Lung microvascular endothelial cell (primary cell): Measurements from ENCODE around the gene KCNK7. TPM values are rescaled to one million over a fixed set of nuclear protein-coding genes. Genes with fewer than 3 reads are reported as not detected.
"Not testable (repeated sequence)": the region's sequence is repeated elsewhere in the genome, so short reads cannot be mapped to it uniquely, and the experiment has no call there.

Source experiments
- DNase-seq, 2 donors: peaks; one replicate each; pipeline versions ENCODE4 v3.0.0 to v3.0.0-alpha.2; 2010; ENCODE audit warnings: low read depth in 2 of 2
- total RNA-seq: library from RNA; depleted of rRNA; stranded (reverse); fragments of >200 nt; gene quantifications from 2 replicates; pipeline ENCODE4 v1.2.1, GENCODE V29; 2014

KCNK7 gene
- total RNA-seq, 1 donor from 2014 or later: 0.20 TPM

DNA sequence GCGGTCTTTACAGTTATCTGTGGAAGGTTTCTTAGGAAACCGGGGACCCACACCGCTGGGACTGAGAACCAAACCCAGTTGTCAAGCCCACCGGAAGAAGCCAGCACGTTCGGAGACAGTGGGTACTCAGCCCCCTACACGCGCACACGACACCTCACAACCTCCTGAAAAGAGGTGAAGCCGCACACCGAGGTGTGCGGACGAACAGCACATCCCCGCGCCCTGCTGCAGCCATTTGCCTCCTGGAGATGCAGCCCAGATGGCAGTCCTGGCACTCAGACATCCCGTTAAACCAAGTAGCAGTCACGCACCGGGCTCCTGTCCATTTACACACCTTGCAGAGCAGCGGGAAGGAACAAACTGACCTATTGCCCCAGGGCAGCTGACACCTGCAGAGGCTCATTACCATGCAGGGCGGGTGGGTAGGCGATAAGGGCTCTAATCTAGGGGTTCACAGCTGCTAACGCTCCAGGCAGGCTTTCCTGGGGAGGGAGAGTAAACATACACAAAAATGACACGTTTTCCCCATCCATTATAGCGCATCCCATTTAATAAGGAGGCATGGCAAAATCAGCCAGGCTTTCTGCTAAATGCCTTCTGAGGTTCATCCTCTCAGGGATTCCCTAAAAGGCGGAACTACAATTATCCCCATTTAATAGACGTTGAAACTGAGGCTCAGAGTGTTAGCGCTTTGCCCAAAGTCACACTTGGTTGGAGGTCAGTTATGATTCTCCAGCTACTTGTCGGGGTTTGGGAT lies 20.6 kb downstream of the KCNK7 start:
- DNase-seq: peak in 1 of 2 donors; percentile 37

DNA sequence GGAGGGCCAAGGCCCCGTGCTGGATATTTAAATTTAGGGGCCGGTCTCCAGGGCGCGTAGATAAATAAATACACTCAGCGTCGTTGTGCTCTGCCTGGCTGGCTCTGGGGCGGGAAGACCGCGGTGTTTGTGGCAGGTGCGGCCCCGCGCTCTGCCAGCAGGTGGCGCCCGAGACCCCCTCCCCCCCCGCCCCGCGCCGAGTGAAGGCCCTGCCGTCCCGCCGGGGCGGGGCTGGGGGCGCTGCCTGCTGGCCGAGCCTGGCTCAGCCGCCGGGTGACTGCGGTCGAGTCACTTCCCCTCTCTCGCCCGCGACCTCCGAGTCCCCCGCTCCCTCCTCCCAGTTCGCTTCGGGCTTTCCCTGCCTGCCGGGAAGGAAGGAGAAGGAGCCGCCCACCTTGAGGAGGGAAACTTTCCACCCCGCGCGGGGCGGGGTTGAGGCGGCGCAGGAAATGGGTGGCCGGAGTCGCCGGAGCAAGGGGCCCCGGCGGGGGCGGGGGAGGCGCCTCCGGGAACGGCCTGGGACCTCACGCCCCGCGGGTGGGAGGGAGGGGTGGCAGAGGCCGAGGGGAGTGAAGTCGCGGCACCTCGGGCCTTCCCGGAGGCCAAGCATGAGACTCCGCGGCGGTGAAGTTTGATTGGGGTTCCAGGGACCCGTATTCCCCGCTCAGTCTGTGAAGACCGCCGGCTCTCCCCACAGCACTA lies 21.3 kb downstream of the KCNK7 start:
- DNase-seq: peak; percentile 90 to 97

DNA sequence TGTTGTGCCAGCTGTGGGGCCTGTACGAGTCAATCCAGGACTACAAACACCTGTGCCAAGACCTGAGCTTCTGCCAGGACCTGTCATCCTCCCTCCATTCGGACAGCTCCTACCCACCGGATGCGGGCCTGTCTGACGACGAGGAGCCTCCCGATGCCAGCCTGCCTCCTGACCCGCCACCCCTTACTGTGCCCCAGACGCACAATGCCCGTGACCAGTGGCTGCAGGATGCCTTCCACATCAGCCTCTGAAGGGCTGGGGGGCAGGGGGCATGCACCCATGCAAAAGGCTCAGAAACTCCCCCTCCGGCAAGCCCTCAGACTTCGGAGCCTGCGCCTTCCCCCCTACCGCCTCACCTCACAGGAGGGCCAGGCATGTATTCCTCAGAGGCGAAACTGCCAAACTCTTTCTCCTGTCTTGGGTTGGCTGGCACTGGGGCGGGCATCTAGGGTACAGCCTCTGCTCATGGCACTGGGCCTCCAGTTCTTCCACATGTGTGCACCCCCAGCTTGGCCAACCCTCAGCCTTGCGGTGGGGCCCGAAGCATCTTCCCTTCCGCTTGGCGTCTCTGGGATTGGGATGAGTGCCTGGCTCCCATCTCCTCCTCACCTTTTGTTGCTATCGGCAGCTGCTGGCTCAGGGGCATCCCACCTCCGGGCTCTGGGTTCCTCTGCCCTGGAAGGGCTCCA lies 22.1 kb downstream of the KCNK7 start:
- DNase-seq: no peak

DNA sequence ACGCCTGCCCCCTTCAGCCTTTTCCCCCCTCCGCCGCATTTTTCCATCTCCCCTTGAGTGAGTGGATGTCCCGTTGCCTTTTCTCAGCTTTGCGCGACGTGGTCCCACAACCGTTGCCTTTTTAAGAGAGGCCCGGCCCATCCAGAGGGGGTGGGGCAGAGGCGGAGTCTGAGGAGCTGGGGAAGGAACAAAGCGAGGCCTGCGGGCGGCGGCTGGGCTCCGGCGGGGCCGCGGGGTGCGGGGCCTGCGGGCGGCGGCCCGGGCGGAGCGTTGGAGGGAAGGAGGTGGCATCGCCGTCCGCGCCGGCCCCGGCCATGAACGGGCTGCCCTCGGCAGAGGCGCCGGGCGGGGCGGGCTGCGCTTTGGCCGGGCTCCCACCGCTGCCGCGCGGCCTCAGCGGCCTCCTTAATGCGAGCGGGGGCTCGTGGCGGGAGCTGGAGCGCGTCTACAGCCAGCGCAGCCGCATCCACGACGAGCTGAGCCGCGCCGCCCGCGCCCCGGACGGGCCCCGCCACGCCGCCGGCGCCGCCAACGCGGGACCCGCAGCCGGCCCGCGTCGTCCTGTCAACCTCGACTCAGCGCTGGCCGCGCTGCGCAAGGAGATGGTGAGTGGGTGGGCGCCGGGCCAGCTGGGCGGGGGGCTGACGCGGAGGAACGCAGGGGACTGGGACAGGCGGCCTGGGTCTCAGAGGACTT lies 23.1 kb downstream of the KCNK7 start, which contains the start of gene FAM89B:
Gene FAM89B (plus strand): TSS at position 183 of the 696 bp plus-strand sequence. CDS start 132 bp downstream, at position 315.
- peak; percentile 82 to 85 for DNase-seq

DNA sequence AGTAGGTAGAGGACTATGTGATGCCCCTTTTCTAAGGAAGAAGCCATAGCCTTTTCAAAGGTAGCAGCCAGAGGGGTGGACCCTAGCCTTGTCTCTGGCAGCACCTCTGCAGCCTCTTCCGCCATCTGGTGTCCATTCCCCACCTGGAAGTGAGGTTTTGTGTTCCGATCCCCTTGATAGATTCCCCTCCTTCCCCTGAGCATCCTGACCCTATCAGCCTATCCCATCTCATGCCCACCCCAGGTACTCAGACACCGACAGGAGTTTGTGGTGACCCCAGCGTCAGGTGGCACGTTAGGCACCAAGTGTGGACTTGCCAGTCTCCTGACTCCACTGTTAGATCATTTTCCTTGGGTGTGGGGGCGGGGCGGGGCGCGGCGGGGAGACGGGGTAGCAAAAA lies 23.7 kb downstream of the KCNK7 start:
- DNase-seq: peak; percentile 67 to 81

DNA sequence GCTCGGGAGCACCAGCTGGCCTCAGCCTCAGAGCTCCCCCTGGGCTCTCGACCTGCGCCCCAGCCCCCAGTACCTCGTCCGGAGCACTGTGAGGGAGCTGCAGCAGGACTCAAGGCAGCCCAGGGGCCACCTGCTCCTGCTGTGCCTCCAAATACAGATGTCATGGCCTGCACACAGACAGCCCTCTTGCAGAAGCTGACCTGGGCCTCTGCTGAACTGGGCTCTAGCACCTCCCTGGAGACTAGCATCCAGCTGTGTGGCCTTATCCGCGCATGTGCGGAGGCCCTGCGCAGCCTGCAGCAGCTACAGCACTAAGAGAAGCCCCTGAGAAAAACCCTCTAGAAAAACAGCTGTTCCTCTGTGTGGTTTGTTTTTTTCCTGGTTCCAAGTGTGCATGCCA lies 24.2 kb downstream of the KCNK7 start:
- no peak for DNase-seq

DNA sequence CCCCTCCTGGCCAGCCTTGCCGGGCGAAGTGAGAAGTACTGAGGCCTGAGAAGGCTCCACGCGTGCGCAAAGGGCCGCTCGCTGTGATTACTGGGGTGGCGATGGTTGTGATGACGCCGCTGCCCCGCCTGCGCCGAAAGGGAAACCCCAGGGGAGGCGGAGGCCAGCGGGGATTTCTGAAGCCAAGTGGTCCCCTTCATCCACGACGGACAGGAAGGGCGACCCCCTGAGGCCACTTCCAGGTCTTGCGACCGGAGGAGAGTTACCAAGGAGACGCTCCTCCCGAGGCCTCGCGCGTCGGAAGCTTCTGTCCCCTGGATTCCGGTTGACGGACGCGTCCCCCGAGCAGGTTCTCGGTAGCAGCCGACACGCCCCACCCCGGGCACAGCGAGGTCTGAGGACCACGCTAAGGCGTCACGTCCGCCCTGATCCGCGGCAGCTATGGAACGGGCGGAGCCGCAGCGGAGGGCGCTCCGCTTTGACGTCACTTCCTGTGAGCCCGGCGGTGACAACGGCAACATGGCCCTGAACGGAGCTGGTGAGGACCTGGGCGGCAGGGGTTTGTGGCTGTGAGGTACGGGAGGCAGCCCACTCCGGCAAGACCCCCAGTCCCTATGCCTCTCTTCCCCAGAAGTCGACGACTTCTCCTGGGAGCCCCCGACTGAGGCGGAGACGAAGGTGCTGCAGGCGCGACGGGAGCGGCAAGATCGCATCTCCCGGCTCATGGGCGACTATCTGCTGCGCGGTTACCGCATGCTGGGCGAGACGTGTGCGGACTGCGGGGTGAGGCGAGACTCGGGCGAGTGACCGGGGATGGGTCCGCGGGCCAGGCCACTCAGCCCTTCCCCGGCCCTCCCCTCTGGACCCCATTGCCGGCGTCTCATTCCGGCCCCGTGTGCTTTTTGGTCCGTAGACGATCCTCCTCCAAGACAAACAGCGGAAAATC lies 25.4 kb downstream of the KCNK7 start, which contains the start of gene ZNRD2:
Gene ZNRD2 (plus strand): TSS at position 505 of the 946 bp plus-strand sequence. CDS start 15 bp downstream, at position 520.
- peak; percentile 99 to 100 for DNase-seq

DNA sequence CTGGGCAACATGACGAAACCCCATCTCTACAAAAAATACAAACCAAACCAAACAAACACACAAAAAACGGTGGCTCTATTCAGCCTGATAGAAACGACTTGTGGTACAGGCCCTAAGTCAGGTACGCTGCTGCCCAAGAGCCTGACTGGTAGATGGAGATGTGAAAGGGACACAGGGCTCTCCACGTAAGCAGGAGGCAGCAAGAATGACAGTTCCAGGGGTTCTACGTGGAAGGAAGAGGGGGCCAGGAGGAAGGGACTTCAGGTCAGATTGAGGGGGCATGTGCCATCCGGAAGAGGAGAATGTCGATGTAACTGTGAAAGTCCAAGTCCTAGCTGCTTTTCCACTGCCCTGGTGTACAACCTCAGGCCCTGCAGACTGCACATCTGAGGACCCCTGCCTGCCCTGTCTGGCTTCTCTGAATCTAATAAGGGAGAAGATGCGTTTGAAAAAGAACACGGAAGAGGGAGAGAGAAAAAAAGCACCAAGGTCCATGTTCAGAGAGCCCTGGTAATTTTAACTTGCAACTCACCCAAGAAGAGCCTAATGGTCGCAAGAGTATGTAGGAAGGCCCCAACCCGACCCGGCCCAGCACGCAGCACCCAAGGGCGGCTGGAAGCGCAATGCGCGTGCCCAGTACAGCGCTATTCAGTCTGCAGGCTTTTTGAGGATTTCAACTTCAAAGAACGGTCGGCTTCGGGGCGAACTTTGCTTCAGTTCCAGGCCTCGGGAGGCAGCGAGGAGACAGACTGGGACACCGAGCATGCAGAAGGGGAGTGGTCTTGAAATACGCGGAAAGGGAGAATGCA lies 26.2 kb downstream of the KCNK7 start:
- DNase-seq: no peak

DNA sequence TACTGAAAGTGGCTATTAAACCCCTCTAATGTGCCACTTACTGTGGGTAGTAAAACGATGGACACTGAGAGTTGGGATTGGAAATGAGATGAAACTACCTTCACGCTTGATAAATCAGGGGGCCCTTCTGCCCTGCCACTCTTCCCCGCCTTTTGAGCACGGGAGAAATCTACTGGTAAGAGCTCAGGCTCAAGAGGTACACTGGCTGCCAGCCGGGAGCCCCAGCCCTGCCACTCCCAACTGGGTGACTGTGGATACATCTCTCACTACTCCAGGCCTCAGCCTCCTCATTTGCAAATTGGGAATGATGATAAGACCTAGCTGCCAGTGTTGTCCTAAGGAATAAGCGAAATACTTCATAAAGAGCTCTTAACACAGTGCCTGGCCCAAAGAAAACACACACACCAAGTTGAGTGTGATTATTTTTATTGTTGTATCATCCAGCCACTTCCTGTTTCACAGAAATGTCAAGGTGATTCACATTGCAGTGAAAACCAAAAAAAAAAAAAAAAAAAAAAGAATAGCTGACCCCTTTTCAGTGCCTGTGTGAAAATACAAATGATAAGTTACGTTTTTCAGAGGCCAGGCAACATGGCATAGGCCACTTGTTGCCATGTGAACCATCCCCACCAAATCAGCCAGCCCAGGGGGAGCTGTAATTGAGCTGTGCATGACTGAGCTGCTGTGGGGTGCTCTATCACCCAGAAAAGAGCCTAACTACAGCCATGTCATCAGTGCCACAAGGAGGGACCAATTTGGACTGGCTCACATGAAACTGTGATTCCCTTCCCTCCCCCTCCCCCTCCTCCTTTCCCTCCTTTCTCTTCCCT lies 29.8 kb downstream of the KCNK7 start:
- peak; percentile 52 to 64 for DNase-seq

DNA sequence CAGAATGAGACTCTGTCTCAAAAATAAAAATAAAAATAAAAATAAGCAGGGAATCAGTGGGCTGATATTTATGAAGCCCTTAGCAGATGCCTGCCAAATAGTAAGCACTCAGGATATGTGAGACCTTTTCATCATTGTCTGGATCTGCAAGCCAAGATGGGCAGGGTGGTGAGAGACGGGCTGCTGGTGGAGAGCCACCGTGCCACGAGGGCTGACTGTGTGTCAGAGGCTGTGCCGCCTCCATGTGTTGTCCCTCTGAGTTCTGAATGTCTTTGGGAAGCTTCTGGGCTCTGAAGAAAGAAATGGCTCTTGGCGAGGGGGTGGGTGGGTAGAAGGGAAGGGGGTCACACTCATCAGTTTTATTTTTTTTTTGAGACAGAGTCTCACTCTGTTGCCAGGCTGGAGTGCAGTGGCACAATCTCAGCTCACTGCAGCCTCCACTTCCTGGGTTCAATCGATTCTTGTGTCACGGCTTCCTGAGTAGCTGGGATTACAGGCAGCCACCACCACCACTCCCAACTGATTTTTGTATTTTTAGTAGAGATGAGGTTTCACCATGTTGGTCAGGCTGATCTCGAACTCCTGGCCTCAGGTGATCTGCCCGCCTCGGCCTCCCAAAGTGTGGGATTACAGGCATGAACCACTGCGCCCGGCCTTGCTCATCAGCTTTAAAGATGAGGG lies 30.6 kb downstream of the KCNK7 start:
- not testable (repeated sequence) for DNase-seq

DNA sequence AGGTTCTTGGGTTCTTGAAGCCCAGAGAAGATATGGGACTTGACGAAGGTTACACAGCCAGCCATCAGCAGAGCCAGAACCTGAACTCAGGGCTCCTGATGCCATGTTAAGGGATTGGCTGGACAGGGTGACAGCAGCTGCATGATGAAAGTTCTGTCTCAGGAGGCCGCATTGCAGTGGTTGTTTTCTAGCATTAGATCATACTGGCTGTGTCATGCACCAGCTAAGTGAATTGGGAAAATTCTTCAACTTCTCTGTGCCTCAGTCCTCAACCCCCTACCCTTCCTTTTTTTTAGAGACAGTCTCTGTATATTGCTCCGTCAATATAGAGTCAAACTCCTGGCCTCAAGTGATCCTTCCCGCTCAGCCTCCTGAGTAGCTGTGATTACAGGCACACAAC lies 32.0 kb downstream of the KCNK7 start:
- no peak for DNase-seq

DNA sequence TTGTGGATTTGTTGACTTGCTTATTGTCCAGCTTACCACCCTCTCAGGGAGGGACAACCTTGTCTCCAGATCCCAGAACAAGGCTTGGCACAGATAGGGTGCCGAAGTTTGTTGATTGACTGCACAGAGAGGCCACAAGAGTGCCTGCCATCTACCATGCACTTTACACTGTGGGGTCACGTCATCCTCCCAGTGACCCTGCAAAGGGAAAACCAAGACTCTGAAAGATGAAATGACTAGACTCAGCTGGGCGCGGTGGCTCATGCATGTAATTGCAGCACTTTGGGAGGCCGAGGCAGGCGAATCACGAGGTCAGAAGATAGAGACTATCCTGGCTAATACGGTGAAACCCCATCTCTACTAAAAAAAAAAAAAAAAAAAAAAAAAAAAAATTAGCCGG lies 32.8 kb downstream of the KCNK7 start:
- no peak for DNase-seq

DNA sequence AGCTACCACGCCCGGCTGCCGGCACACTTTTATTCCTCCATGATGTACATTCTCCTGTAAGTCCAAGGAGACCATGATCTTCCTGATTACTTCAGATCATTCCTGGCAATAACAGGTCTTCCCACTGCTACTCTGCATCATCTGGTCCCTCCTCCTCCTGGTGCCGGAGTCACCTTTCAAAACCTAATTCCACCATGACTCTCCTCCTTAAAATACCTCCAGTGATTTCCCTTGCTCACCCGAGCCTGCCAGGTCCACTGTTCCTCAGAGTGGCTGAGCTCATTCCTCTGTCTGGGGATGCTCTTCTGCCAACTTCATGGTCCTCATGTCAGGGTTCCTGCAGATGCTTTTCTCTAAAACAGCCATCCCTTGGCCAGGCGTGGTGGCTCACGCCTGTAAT lies 33.6 kb downstream of the KCNK7 start:
- no peak for DNase-seq

DNA sequence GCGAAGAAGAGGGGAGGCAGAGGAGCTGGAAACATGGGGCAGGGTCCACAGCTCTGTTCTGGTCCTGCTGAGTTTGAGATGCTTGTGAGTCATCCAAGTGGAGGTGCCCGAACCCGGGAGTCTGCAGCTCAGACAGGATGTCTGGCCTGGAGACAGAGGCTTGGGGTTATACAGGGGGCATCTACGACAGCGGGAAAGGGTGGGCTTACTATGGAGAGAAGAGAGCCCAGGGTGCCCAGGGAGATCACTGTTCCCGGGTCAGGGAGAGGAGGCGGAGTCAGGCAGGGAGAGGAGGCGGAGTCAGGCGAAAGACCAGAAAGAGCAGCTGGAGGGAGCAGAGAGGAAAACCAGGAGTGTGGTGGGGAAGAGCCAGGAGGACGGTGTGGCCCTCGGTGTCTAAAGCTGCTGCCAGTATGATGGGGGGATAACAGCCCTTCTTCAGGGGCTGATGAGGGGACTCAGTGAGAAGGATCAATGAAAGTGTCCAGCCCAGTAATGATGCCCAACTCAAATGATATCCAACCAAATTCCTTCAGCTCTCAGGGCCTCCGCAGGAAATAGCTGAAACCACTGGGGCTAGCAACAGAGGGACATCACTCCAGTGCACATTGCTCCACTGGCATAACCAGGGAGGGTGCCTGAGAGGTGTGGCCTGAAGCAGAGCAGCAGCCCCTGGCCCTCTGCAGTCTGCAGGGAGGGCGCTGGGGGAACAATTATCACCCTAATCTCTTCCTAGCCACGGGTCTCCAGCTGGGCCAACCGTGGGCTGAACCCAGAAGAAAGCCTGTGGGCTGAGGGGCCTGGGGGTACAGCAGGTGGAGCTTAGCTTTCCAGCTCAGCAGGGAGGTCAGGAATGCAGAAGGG lies 34.8 kb downstream of the KCNK7 start:
- peak in 1 of 2 donors; percentile 86 for DNase-seq

DNA sequence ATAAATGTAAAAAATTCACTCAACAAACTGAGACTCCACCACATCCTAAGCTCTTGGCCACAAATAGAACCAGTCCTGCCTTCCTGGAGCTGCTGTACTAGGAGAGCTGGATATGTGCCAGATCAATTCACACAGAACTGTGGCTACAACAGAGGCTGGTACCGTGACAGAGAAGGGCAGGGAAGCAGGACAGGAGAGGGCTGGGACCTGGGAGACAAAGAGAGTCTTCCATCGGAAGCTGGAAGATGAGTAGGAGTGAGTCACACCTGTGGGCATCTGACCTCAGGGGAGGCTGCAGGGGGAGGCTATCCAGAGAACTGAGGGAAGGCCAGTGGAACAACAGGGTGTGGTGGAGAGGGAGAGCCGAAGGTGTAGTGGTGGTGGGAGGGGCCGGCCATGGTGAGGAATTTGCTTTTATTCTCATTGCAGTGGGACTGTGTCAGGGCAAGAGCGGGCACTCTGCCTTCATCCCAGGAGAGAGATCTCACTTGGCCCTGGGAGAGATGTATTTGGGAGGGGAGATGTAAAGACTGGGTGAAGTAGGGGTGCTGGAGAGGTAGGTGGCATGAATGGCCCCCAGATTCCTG lies 35.6 kb downstream of the KCNK7 start:
- peak; percentile 73 to 84 for DNase-seq

DNA sequence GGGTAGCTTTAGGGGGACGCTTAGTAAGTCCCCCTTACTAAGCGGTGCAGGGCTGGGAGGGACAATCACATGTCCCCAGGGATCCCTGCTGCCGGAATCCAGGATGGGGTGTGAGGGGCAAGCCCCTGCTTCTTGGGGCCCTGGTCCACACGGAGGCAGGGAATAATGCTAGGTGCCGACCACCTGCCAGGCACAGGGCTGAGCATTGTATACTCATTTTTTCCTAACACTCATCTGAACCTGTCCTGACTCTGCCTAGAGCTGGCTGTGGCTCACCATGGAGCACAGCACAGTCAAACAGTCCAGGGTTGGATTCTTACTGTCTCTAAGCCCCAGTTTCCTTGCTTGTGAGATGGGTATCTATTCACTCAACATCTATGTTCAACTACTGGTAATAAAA lies 36.1 kb downstream of the KCNK7 start:
- peak; percentile 31 to 63 for DNase-seq
